ENCODE measurements around the gene TNFAIP8L3.

GRCh38 chr15:51090753-51091152 lies 4.0 kb downstream of the TNFAIP8L3 start:
- no peak for TF ChIP-seq CTCF (IDR thresholded peaks at IDR 0.05)
- no peak for TF ChIP-seq POLR2A (IDR thresholded peaks at IDR 0.05)
- no peak for TF ChIP-seq POLR2AphosphoS5 (IDR thresholded peaks at IDR 0.05)
